Prostate gland (tissue), 2 donors: ENCODE measurements around the gene TBX10. TPM values are rescaled to one million over a fixed set of nuclear protein-coding genes. Genes with fewer than 3 reads are reported as not detected.

Source experiments
- DNase-seq: peaks from one replicate; pipeline ENCODE4 v3.0.0-alpha.2; 2019; ENCODE audit warnings: low spot score
- H3K27ac ChIP-seq, 2 donors: fragments of 200-600 bp; sonication (generic); 2 replicates each; pipeline ENCODE4 v1.5.1; 2017 to 2019
- H3K27me3 ChIP-seq: fragments of 200-600 bp; sonication (generic); replicated peaks from 2 replicates; pipeline ENCODE4 v1.5.1; 2019; ENCODE audit not compliant: insufficient read depth
- H3K36me3 ChIP-seq, 2 donors: fragments of 200-600 bp; sonication (generic); 1 replicate in 1 of 2; 2 replicates in 1 of 2; pipeline versions ENCODE4 v1.5.1 to v1.8.1; 2017 to 2019
- H3K4me1 ChIP-seq: fragments of 200-600 bp; sonication (generic); replicated peaks from 2 replicates; pipeline ENCODE4 v1.5.1; 2019
- H3K4me3 ChIP-seq, 2 donors: fragments of 200-600 bp; sonication (generic); 2 replicates each; pipeline ENCODE4 v1.5.1; 2017 to 2019
- H3K9me3 ChIP-seq: fragments of 200-600 bp; sonication (generic); 2 replicates; pipeline ENCODE4 v1.5.1; 2017
- CTCF ChIP-seq, 4 experiments: fragments of 200-600 bp in 2 of 4; fragments of 450-650 bp in 2 of 4; sonication (generic) in 2 of 4; IDR thresholded peaks; 1 replicate in 3 of 4; 2 replicates in 1 of 4; pipeline ENCODE4 v1.5.1; 2016 to 2019; ENCODE audit warnings: antibody characterized with exemption in 4 of 4, mild to moderate bottlenecking in 2 of 4, moderate library complexity in 2 of 4
- POLR2A ChIP-seq: fragments of 450-650 bp; IDR thresholded peaks from one replicate; pipeline ENCODE4 v1.6.1; 2016; ENCODE audit warnings: antibody characterized with exemption, mild to moderate bottlenecking
- POLR2AphosphoS5 ChIP-seq: sonication (generic); formaldehyde crosslinking; IDR thresholded peaks from one replicate; pipeline ENCODE4 v1.6.1; 2017; ENCODE audit warnings: antibody characterized with exemption
- WGBS: methylation state at CpG from one replicate; pipeline ENCODE4 v1.1.5; 2018; 5-methylcytosine and 5-hydroxymethylcytosine counted together
- intact Hi-C: fragments of 100-400 bp; cut with DNase I; formaldehyde crosslinking; loops from one replicate; pipeline ENCODE4 v1.14.2; 2022
- total RNA-seq, 2 donors: library from RNA; depleted of rRNA; stranded (reverse); fragments of >200 nt; gene quantifications; one replicate each; pipeline ENCODE4 v1.1.0, GENCODE V29; 2016

Gene TBX10
- total RNA-seq, 2 donors from 2014 or later, result not detected

- no peak overlapping the region for H3K27ac ChIP-seq
- TF ChIP-seq CTCF (IDR thresholded peaks at IDR 0.05) (no peak), POLR2AphosphoS5 (no peak), POLR2A (no peak)
- H3K4me3 ChIP-seq, result no peak overlapping the region
- H3K9me3 ChIP-seq, result no peaks in the 10 kb centered on the region
- H3K36me3 ChIP-seq, result no peaks in the 10 kb centered on the region
- no peak for DNase-seq
- H3K4me1 ChIP-seq, result no peaks in the 10 kb centered on the region
- H3K27me3 ChIP-seq, result no peaks in the 10 kb centered on the region
- intact Hi-C loops, result no loop called here
- WGBS, result 90% methylated on average over 18 of the region's 22 CpGs
Measured at GRCh38 chr11:67644472-67645418, 5.2 kb upstream of the TBX10 start.

GRCh38 chr11:67644042-67644441, 4.5 kb upstream of the TBX10 start:
- no peaks in the 10 kb centered on the region for H3K36me3 ChIP-seq
- H3K4me1 ChIP-seq, result no peaks in the 10 kb centered on the region
- WGBS, result 91% methylated on average over 5 of the region's 5 CpGs
- intact Hi-C loops, result no loop called here
- TF ChIP-seq CTCF (IDR thresholded peaks at IDR 0.05) (peak in 1 of 4 experiments; percentile 6), POLR2A (no peak)
- H3K27ac ChIP-seq, result no peak overlapping the region
- no peak overlapping the region for H3K4me3 ChIP-seq
- DNase-seq, result no peak
- no peaks in the 10 kb centered on the region for H3K9me3 ChIP-seq
- H3K27me3 ChIP-seq, result no peaks in the 10 kb centered on the region

GRCh38 chr11:67642173-67643120, 2.9 kb upstream of the TBX10 start:
- Histone ChIP-seq H3K4me1 (no peaks in the 10 kb centered on the region), H3K27me3 (no peaks in the 10 kb centered on the region), H3K4me3 (no peak overlapping the region), H3K27ac (no peak overlapping the region), H3K36me3 (no peaks in the 10 kb centered on the region), H3K9me3 (no peaks in the 10 kb centered on the region)
- intact Hi-C loops, result no loop called here
- no peak for DNase-seq
- TF ChIP-seq CTCF (IDR thresholded peaks at IDR 0.05) (no peak), POLR2AphosphoS5 (no peak), POLR2A (no peak)
- 90% methylated on average over 15 of the region's 15 CpGs for WGBS

- Histone ChIP-seq H3K4me3 (no peak overlapping the region), H3K27ac (no peak overlapping the region), H3K9me3 (no peaks in the 10 kb centered on the region), H3K36me3 (no peaks in the 10 kb centered on the region), H3K27me3 (no peaks in the 10 kb centered on the region), H3K4me1 (no peaks in the 10 kb centered on the region)
- no peak for TF ChIP-seq POLR2AphosphoS5
- no peak for TF ChIP-seq CTCF (IDR thresholded peaks at IDR 0.05)
- no peak for TF ChIP-seq POLR2A
- intact Hi-C loops, result no loop called here
- no peak for DNase-seq
- 81% methylated on average over 26 of the region's 28 CpGs for WGBS
Measured at GRCh38 chr11:67641338-67642172, 2.0 kb upstream of the TBX10 start.
